DOHH2 (cell line): ENCODE results near the gene SMC6.

Experiments used
- CTCF ChIP-seq: fragments of 200-600 bp; sonication (generic); IDR thresholded peaks from one replicate; pipeline ENCODE4 v1.5.1; 2014; ENCODE audit warnings: antibody characterized with exemption, mild to moderate bottlenecking, low read depth, low read length; ENCODE audit not compliant: poor library complexity, severe bottlenecking
- EZH2phosphoT487 ChIP-seq: fragments of 200-600 bp; sonication (generic); IDR thresholded peaks from 2 replicates; pipeline ENCODE4 v1.6.1; 2017; ENCODE audit warnings: borderline replicate concordance, mild to moderate bottlenecking, antibody characterized with exemption, low read length, moderate library complexity, mixed read lengths

GRCh38 chr2:17709897-17710296 lies 43.7 kb downstream of the SMC6 start:
- TF ChIP-seq CTCF (no peak), EZH2phosphoT487 (no peak)
